Cardiac fibroblast (primary cell): ENCODE data around the gene NOVA2.
A peak's percentile ranks its signal among the peaks of the same experiment; 100 is the strongest.
"Not testable (repeated sequence)": the region's sequence is repeated elsewhere in the genome, so short reads cannot be mapped to it uniquely, and the experiment has no call there.

Source experiments
- DNase-seq, 2 donors: peaks; one replicate each; pipeline versions ENCODE4 v3.0.0 to v3.0.0-alpha.2; 2010; ENCODE audit warnings: low read depth in 2 of 2
- H3K4me3 ChIP-seq, 2 donors: replicated peaks in 1 of 2; 1 replicate in 1 of 2; 2 replicates in 1 of 2; pipeline ENCODE4 v1.5.1; 2011; ENCODE audit warnings: low read depth in 2 of 2, low read length in 2 of 2, mild to moderate bottlenecking in 2 of 2, moderate library complexity in 1 of 2
- CTCF ChIP-seq: IDR thresholded peaks from one replicate; pipeline ENCODE4 v1.5.1; 2011; ENCODE audit warnings: low read depth, mild to moderate bottlenecking, low read length, inconsistent platforms

The NOVA2 gene

GRCh38 chr19:45897261-45897812 is 76.3 kb downstream of the NOVA2 start:
- TF ChIP-seq CTCF: no peak
- no peak overlapping the region for H3K4me3 ChIP-seq
- DNase-seq: no peak

- not testable (repeated sequence) for DNase-seq, H3K4me3 ChIP-seq
These were observed 77.6 kb downstream of the NOVA2 start for GRCh38 chr19:45895983-45896599.

- no peak for TF ChIP-seq CTCF
- H3K4me3 ChIP-seq: no peak overlapping the region
- no peak for DNase-seq
These were observed 78.1 kb downstream of the NOVA2 start for GRCh38 chr19:45895519-45895972.

- TF ChIP-seq CTCF: no peak
- no peak for DNase-seq
- H3K4me3 ChIP-seq: no peak overlapping the region
These were observed 82.8 kb downstream of the NOVA2 start for GRCh38 chr19:45890877-45891276.

- TF ChIP-seq CTCF: no peak
- H3K4me3 ChIP-seq: no peak overlapping the region
- DNase-seq: no peak
These were observed 84.3 kb downstream of the NOVA2 start for GRCh38 chr19:45889210-45889885.

GRCh38 chr19:45887200-45887710 is 86.4 kb downstream of the NOVA2 start:
- H3K4me3 ChIP-seq: peak overlapping the region; percentile 58 to 73
- no peak for DNase-seq
- no peak for TF ChIP-seq CTCF

- peak; percentile 95 to 96 for DNase-seq
- peak overlapping the region; percentile 58 to 73 for H3K4me3 ChIP-seq
- no peak for TF ChIP-seq CTCF
These were observed 87.1 kb downstream of the NOVA2 start for GRCh38 chr19:45886427-45887199.
